VCaP (cell line): ENCODE data around the gene PTPRD.

Experiments used
- H3K27ac ChIP-seq: fragments of 450-650 bp; 2 replicates; pipeline ENCODE4 v1.5.1; 2017
- CTCF ChIP-seq: fragments of 450-650 bp; conservative IDR thresholded peaks from 2 replicates; pipeline ENCODE4 v1.5.1; 2017; ENCODE audit warnings: mild to moderate bottlenecking, moderate library complexity

Gene PTPRD

GRCh38 chr9:8961186-8961851, 1651.5 kb downstream of the PTPRD start:
- H3K27ac ChIP-seq: no peak overlapping the region
- TF ChIP-seq CTCF: no peak

GRCh38 chr9:8960254-8960653, 1652.5 kb downstream of the PTPRD start:
- TF ChIP-seq CTCF: no peak
- no peak overlapping the region for H3K27ac ChIP-seq

GRCh38 chr9:8958358-8958757, 1654.4 kb downstream of the PTPRD start:
- TF ChIP-seq CTCF: no peak
- no peak overlapping the region for H3K27ac ChIP-seq

GRCh38 chr9:8955315-8955714, 1657.5 kb downstream of the PTPRD start:
- TF ChIP-seq CTCF: no peak
- no peak overlapping the region for H3K27ac ChIP-seq

GRCh38 chr9:8946461-8946860, 1666.3 kb downstream of the PTPRD start:
- no peak for TF ChIP-seq CTCF
- no peak overlapping the region for H3K27ac ChIP-seq

- no peak for TF ChIP-seq CTCF
- H3K27ac ChIP-seq: no peak overlapping the region
Observed at GRCh38 chr9:8943392-8943791, 1669.4 kb downstream of the PTPRD start.

- TF ChIP-seq CTCF: no peak
- no peak overlapping the region for H3K27ac ChIP-seq
Observed at GRCh38 chr9:8940650-8941049, 1672.2 kb downstream of the PTPRD start.
